Stimulated activated CD4-positive, alpha-beta T cell treated with anti-CD3 and anti-CD28 coated beads, Interleukin-15, amount 100 ng/mL, for 1 hour (primary cell): ENCODE results near the gene PDZRN3.

Experiments used
- DNase-seq, 2 donors: peaks; one replicate each; pipeline ENCODE4 v3.0.0-alpha.2; 2020; ENCODE audit warnings: low read depth in 1 of 2, low spot score in 1 of 2

The PDZRN3 gene

GRCh38 chr3:73497646-73498406 is 126.9 kb downstream of the PDZRN3 start:
- no peak for DNase-seq

GRCh38 chr3:73493543-73494308 is 131.0 kb downstream of the PDZRN3 start:
- DNase-seq = no peak

- DNase-seq = no peak
Observed at GRCh38 chr3:73492186-73492585, 132.6 kb downstream of the PDZRN3 start.

- DNase-seq = no peak
Observed at GRCh38 chr3:73491287-73491662, 133.5 kb downstream of the PDZRN3 start.

GRCh38 chr3:73490453-73491286 is 134.1 kb downstream of the PDZRN3 start:
- DNase-seq = no peak

- no peak for DNase-seq
Observed at GRCh38 chr3:73485877-73486330, 138.8 kb downstream of the PDZRN3 start.

- DNase-seq = no peak
Observed at GRCh38 chr3:73484656-73485248, 140.0 kb downstream of the PDZRN3 start.

- DNase-seq = no peak
Observed at GRCh38 chr3:73481888-73482287, 142.9 kb downstream of the PDZRN3 start.

- DNase-seq = no peak
Observed at GRCh38 chr3:73480187-73480672, 144.5 kb downstream of the PDZRN3 start.

- DNase-seq = no peak
Observed at GRCh38 chr3:73479325-73479724, 145.4 kb downstream of the PDZRN3 start.

- DNase-seq = no peak
Observed at GRCh38 chr3:73478858-73479257, 145.9 kb downstream of the PDZRN3 start.

GRCh38 chr3:73475717-73476116 is 149.0 kb downstream of the PDZRN3 start:
- no peak for DNase-seq

GRCh38 chr3:73475175-73475574 is 149.6 kb downstream of the PDZRN3 start:
- no peak for DNase-seq

GRCh38 chr3:73474619-73475018 is 150.1 kb downstream of the PDZRN3 start:
- no peak for DNase-seq

- no peak for DNase-seq
Observed at GRCh38 chr3:73473898-73474416, 150.8 kb downstream of the PDZRN3 start.

- DNase-seq = no peak
Observed at GRCh38 chr3:73473181-73473897, 151.4 kb downstream of the PDZRN3 start.

- no peak for DNase-seq
Observed at GRCh38 chr3:73471986-73472787, 152.6 kb downstream of the PDZRN3 start.

GRCh38 chr3:73470860-73471259 is 153.9 kb downstream of the PDZRN3 start:
- no peak for DNase-seq

GRCh38 chr3:73469331-73469730 is 155.4 kb downstream of the PDZRN3 start:
- DNase-seq = no peak
